ENCODE results near the gene TRIM9.

DNA sequence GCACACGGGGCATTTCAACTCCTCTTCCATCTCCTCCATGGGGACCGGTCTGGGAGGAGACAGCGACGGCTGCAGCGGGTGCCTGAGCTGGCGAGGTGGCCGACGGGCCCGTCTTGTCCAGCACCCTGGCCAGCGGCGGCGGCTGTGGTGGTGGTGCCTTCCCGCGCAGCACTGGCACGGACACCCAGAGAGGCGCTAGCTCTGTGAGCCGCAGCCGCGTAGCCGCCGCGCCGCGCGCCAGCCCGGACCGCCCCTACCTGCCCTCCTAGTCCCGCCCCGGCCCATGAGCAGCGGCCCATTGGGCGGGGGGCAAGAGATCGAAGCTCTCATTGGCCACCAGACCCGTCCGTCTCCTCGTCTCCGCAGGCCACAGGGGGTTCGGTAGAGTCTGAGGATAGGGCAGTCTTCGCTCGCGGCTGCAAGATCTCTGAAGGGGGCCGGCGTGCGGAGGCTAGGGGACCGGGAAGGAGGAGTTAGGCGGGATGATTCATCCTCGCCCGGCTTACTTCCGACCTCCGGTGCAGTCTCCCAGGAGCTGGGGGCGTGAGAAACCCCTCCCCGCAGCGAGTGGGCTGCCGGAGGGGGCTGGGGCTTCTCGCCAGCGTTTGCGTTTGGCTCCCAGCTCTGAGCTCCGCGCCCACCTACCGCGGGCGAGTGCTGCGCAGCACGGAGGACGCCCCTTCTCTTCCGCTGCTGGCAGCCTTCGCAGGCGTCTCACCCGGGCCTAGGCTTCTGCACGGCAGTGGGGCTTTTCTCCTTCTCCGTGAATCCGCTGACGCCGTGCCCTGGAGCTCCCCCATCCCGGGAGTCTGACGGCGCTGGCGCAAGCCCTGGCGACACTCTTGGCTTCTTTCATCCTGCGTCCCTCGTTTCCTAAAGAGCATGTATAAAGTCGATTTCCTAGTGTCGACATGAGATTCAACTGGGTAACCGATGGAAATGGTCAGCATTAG, at the start of gene TRIM9:
- TF ChIP-seq POLR2A (IDR thresholded peaks at IDR 0.05): peak; percentile 18 to 46
- TF ChIP-seq, protein P1, sequence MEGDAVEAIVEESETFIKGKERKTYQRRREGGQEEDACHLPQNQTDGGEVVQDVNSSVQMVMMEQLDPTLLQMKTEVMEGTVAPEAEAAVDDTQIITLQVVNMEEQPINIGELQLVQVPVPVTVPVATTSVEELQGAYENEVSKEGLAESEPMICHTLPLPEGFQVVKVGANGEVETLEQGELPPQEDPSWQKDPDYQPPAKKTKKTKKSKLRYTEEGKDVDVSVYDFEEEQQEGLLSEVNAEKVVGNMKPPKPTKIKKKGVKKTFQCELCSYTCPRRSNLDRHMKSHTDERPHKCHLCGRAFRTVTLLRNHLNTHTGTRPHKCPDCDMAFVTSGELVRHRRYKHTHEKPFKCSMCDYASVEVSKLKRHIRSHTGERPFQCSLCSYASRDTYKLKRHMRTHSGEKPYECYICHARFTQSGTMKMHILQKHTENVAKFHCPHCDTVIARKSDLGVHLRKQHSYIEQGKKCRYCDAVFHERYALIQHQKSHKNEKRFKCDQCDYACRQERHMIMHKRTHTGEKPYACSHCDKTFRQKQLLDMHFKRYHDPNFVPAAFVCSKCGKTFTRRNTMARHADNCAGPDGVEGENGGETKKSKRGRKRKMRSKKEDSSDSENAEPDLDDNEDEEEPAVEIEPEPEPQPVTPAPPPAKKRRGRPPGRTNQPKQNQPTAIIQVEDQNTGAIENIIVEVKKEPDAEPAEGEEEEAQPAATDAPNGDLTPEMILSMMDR (IDR thresholded peaks at IDR 0.05 in 4 of 5, conservative IDR thresholded peaks at IDR 0.05 in 1 of 5): no peak

Measured in gastrocnemius medialis (tissue), 4 donors.